GM18873 (cell line): ENCODE data around the gene CPTP.

Experiments used
- ATAC-seq: cut with Tn5 transposase; IDR thresholded peaks from one replicate; pipeline ENCODE4 v1.9.1; 2021; ENCODE audit warnings: mild to moderate bottlenecking, moderate library complexity, moderate number of reproducible peaks; ENCODE audit not compliant: unreplicated experiment, low FRiP score

CPTP gene

DNA sequence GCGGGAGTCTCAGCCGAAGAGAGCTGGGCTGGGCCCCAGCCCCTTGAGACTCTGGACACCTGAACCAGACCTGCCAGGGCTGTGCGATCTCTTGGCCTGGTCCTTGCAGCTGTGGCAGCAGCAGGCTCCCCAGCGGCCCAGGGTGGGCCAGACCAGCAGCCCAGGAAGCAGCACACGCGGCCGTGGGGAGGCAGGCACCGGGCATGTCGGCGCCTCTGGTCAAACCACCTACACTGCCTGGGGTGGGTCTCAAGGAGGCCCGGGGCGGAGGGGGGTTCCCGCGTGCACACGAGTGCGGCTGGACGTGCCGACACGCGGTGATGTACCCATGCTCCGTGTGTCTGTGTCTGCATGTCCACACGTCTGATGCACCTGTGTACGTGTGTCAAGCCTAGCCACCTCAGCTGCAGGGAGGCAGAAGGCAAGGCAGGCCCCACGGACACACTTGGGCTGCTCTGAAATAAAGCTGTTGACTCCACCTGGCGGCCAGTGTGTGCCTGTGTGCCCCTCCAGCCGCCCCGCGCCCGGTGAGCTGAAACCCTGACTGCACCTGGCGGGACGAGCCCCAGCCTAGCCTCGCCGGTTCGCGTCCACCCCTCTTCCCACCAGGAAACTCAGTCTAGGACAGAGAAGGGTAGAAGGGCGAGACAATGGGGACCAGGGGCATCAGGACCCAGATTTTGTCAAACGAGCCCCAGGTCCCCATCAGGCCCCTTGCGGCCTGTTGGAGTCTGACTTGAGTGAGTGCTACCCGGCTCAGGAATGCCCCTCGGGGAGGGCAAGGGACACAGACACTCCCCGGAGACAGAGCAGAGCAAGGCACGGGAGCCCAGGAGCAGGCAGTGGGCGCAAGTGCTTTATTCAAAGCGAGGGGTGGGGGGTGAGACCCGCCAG, 32.8 kb upstream of the CPTP start:
- no peak for ATAC-seq

DNA sequence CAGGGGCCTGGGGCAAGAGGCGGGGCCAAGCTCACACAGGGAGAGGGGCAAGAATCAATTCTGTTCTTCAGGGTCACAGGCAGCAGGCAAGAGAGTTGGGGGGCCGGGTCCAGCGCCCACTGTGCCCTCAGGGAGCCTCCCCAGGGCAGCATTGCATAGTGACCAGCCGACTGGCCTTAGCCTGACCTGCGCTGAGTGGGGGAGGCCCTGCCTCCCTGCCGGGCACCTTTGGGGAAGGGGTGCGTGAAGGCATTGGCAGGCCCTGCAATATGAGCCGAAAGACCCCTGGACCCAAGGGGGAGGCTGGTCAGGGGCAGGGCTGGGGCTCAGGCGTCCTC, 32.2 kb upstream of the CPTP start:
- no peak for ATAC-seq

DNA sequence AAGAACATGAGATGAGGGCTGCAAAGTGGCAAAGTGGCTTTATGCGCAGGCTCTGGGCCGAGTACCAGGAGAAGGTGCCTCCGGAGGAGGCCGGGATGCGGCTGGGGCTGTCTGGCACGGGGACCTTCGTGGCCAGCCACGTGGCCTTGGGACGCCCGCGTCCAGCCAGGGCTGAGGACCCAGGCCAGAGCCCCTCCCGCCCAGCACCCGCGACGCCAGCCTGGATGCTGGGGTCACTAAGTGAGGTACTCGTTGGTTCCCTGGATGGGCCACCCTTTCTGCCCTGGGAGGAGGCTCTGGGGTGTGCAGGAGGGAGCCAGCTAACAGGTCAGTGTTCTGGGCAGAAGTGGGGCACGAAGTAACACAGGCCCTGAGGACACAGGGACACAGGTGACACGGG, 31.8 kb upstream of the CPTP start:
- ATAC-seq: no peak

DNA sequence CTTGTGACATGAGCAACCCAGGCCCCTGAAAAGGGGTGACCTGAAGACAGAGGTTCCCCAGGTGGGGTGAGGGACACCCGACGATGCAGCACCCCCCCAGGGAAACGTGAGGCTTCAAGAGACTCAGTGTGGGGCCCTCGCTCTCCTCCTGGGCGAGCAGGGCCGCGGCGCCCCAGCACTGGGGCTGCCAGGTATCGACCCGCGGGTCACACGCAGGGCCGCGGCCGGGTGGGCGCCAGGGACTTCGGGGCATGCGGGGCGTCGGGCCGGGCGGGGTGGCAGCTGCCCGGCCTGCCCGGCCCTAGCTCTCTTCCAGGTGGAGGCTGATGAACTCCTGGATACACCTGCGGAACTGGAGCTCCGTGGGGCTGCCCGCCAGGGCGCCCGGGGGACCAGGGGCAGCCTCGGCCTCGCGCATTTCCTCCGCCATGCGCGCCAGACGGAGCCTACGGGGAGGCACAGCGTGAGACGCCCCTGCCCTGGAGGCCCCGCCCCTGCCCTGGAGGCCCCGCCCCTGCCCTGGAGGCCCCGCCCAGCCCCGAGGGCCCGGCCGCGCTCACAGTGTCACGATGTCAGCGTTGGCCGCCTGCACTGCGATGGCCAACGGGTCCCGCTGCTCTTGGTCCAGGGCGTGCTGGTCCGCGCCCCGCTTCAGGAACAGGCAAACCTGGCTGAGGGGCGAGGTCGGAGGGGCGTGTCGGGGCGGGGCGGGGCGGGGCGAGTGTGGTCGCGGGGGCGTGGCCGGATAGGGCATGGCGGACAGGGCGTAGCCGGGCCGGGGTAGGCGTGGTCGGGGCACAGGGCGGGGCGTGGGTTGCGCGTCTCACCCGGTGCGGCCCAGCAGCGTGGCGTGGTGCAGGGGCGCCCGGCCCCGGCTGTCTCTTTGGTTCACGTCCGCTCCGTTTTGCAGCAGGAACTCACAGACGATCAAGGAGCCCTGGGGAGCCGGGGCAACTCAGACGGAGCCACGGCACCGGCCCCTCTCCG, 31.0 kb upstream of the CPTP start:
- ATAC-seq: no peak

DNA sequence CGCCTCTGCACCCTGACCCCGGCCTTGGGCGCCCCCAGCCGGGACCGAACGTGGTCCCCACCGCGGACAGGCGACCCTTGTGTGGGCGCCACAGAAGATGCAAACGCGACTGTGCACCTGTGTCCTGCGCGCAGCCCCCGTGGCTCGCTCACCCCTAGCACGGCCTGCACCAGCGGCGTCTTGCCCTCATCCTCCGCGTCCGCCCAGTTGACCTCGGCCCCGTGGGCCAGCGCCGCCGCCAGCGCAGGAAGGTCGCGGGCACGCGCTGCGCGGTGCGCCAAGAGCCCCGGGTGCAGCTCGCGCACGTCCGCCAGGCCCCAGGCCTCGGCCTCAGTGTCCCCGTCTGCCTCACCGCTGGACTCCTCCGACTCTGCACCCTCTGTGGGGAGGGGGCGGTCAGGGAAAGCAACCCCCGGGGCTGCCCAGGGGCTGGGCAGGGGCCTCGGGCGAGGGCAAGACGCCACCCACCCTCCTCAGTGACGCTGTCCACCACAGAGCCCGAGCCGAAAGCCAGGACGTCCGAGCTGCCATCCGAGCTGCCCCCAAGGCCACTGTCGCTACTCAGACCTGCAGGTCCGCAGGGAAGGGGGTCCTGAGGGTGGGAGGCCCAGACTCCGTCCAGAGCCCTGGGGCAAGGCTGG, 30.2 kb upstream of the CPTP start:
- ATAC-seq: no peak

DNA sequence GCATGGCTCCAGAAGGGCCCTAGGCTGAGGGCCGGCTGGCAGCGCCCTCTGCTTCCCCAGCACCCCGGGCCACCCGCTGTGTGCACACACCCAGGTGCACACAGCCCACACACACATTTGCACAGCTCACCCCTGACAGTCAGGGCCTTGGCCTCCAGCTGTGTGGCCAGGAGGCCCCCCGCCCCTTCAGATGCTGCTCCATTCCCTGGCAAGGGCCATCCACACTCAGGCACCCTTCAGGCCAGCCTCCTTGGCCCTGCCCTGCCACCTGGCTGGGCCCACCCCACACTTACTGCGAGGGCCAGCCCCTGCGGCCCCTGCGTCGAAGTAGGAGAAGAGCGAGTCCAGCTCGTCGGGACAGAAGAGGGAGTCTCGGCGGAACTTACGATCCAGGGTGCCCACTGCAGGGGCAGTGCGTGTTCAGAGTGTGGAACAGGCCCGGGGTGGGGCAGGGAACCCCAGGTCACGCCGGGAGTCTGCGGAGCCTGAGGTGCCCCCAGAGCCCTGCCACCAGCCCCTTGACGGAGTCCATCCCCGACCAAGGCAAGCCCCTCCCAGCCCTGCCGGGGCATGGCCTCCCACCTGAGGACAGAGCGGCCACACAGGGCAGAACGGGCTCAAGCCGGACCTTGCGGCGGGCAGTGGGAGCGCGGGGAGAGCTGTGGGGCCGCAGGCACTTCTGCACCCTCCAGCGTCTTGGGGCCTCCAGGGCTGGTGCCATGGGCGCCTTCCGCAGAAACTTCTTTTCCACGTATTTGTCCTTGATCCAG, 29.3 kb upstream of the CPTP start:
- no peak for ATAC-seq

DNA sequence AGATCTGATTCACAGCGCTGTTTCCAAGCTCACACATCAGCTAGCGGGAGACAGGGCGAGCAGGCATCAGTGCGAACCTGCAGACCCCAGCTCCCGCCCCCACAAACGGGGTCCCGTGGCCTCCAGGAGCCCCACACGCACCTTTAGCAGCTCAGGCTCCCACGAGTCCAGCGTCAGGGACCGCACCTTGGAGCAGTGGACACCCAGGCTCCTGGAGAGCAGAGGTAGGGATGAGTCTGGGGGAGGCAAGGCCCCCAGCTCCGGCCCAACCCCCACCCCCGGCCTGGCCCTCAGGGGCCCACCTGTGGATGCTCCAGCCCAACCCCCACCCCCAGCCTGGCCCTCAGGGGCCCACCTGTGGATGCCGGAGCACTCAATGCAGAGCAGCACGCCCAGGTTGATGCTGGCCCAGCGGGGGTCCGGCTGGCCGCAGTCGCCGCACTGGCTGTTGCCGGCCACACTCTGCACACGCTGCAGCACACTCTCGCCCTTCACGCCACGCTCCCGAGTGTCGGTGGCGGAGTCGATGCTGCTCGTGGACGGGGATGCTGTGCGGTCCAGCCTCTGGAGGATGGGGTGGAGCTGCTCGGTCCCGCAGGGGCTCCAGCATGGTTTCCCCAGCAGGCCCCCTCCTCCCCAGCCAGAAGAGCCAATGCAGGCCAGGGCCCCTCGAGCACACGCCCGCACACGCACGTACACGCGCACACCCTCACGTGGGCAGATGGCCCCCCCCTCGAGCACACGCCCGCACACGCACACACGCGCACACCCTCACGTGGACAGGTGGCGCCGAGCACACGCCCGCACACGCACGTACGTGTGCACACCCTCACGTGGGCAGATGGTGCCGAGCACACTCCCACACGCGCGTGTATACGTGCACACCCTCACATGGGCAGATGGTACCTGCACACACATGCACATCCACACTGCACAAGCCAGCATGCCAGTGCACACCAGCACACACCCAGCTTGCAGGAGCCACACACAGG, 28.2 kb upstream of the CPTP start:
- ATAC-seq: no peak

DNA sequence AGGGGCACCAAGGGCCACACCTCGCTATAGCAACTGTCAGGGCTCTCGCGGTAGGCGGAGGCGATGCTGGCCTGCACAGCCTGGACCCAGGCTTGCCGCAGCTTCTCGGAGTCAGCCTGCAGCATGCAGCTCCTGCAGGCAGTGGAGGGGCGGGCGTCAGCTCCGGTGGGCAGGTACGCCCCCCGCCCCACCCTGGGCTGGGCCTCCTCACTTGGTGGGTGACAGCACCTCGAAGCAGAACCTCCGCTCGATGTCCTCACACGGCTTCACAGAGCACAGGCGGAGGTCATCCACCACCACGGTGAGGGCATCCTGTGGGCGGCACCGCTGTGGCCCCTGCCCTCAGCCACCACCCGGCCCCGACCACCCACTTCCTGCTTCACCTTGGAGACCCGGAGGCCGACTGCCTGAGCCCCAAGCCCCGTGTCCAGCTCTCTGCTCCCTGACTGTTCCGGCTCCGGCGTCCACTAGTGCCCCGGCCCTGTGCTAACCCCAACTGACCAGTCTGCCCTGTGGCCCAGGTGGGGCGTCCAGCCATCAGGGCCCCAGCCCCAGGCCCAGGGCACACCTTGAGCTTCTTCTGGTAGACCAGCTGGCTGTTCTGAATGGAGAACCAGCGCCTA, 26.7 kb upstream of the CPTP start:
- no peak for ATAC-seq

DNA sequence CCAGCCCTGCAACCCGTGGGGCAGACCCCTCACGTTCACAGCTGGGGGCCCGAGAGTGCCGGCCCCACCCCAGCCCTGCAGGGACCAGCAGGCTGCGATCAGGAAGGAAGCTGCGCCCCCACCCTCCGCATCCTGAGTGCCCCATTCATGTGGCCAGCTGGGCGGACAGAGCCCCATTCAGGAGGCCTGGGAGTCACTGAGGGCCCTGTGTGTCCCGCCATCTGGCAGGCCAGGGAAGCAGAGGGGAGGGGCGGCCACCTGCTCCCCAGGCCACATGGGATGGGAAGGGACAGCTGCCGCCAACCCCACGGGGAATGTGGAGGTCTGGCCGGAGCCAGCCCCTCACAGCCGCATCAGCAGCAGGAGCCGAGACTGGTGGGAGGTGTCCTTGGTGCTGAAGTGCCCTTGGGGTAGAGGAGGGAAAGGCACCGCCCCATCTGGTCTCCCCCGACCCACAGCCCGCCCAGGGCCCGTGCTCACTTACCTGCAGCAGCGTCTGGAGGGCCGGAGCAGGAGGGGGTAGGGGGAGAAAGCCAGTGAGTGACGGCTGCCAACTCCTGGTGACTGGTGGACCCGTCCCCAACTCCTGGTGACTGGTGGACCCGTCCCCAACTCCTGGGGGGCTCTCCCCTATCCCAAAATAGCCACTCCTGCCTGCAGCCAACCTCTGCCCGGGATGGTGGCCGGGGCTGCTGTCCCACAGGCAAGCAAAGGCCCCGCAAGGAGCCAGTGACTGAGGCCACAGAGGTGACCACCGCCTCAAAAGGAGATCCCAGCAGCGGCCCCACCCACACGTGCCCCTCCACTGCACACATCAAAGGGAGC, 25.5 kb upstream of the CPTP start:
- no peak for ATAC-seq

DNA sequence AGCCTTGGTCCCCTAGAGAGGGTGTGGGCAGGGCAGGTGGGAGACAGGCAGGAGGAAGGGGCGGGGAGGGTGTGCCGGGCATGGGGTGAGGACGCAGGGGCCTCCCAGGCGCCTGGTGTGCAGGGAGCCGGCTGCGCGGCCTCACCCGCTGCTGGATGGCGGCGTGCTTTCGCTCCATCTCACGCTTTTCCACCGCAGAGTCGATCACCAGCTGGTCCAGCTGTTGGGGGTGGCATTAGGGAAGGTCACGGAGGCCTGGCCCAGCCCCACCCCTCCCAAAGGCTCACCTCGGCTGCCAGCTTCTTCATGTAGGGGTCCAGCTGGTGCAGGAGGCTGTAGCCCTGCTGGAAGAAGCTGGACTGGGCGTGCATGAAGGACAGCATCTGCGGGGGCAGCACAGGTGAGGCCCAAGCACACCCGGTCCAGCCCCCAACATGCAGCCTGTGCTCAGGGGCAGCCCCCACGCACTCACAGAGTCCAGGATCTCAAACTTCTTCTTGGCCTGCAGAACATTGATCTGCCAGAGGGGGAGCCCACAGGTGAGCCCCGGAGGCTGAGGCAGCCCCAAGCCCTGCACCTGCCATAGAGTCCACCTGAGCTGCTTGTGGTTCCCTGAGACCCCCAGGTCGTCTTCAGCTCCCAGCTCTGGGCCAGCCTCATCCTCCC, 24.8 kb upstream of the CPTP start:
- ATAC-seq: no peak

DNA sequence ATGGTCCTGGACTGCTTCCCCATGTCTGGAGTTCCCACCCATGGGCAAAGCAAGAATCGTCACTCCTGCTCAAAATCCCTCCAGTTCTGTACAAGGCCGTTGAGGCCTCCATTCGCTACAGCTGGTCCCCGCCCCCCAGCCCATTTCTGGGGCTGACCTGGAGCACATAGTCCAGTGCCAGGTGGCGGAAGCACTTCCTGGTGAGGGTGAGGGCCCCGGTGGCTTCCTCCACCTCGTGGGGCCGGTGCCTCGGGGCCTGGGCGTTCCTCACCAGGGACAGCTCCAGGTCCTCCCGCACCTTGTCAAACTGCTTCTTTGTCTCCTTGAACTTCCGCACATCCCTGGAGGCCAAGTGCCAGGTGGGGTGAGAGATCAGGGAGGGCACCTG, 24.3 kb upstream of the CPTP start:
- no peak for ATAC-seq

DNA sequence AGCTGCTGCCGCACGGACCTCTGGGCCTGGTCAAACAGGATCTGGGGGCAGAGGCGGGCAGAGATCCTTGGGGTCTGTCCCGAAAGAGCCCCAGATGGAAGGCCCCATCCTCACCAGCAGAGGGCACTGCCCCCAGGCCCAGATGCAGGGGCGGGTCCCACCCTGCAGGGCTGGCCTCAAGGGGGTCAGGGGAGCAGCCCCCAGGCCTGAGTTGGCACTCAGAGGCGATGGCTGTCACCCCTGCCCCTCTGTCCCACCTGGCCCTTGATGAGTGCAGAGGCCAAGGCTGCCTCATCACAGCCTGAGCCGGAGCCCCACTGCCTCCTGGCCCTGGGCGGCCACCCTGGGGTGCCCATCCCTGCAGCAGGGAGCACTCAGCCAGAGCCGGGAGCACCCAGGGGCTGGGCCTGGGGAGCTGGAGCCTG, 22.6 kb upstream of the CPTP start:
- no peak for ATAC-seq

DNA sequence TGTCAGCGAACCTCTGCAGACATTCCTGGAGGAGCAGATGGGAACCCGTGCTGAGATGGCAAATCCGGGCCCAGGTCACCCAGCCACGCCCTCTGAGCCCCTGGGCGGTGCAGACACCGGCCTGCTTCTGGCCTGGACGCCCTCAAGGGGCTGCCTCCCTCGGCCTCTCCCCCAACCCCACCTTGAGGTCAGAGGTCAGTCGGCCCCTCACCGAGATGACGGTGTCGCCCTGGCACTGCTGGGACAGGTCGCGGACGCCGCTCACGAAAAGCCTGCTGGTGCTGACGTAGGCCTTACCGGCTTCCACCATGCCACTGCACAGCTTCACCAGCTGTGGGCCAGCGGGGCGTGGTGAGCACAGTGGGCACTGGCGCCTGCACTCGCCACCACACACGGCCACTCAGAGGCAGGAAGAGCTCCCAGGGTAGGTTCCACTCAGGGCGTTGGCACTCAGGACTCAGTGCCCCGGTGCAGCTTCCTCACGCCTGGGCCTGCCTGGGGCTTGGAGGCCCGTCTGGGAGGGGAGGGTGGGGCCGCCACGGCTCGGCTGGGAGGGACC, 21.6 kb upstream of the CPTP start:
- no peak for ATAC-seq

DNA sequence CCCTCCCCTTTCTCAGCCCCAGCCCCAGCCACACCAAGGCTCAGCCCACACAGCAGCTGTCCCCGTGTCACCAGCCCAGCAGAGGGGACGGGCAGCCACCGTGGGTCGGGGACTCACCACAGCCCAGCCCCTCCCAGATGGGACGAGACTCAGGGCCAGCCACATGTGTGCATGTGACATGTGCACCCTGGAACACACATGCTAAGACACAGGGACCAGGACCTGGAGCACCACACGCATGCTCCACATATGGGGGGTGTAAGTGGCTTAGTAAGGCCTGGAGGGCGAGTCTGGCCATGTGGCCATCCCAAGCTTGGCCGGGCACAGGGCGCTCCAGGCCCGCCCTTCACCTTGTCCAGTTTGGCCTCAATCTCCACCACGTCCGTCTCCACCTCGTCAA, 20.9 kb upstream of the CPTP start:
- ATAC-seq: no peak

DNA sequence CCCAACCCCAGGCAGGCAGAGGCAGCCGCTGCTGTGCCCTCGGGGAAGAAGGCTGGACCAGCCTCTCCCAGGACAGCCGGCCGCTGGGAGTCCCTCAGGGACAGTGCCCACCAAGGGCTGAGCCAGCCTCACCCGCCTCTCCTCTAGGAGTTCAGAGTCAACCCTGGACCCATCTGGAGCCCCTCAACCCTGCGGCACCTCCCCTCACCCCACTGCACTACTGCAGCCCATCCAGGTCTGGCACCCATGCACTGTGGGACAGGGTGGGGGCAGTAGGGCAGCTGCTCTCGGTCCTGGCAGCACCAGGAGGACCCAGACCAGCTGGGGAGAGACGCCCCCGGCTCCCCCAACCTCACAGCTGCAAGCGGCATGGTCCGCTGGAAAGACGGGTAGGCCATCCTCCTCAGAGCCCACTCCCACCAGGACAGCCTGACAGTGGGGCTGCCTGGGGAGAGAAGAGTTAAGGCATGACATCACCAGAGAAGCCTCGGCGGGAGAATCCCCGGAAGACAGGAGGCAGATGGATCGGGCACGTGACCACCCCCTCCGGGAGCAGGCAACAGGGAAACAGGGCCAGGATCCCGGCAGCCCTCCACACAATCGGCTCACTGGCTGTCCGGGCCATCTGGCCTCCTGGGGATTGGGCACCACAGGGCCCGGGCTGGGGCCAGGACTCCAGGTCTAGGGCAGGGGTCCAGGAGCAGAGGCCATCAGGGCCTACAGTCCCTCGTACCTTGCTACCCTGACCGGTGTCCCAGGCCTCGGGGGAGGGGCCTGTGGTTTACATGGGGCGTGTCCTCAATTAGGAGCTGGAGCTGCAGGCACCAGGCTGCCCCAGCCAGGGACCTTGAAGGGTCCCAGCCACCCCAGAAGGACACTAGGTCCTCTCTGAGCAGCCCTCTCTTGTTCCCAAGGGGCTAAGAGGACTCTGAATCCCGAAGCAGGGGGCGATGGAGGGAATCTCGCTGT, 20.0 kb upstream of the CPTP start:
- no peak for ATAC-seq
